Pancreas (tissue), 10 donors: ENCODE results near the gene KLHL14. TPM values are rescaled to one million over a fixed set of nuclear protein-coding genes. Genes with fewer than 3 reads are reported as not detected.
"Not testable (repeated sequence)": the region's sequence is repeated elsewhere in the genome, so short reads cannot be mapped to it uniquely, and the experiment has no call there.

ENCODE experiments used
- ATAC-seq, 4 donors: fragments of 200-7000 bp; cut with Tn5 transposase; one replicate each; pipeline versions ENCODE4 v1.8.0 to v1.9.1; 2020; ENCODE audit warnings: mild to moderate bottlenecking in 4 of 4, moderate library complexity in 4 of 4
- DNase-seq, 6 donors: peaks; one replicate each; pipeline ENCODE4 v3.0.0-alpha.2; 2020
- FAIRE-seq: peaks from 2 replicates; lab custom pipeline; 2012; peaks lifted over from hg19 to GRCh38; lab: Jason Lieb, UNC
- H3K27ac ChIP-seq, 4 donors: fragments of 200-600 bp; sonication (generic); 1 replicate in 3 of 4; 2 replicates in 1 of 4; pipeline versions ENCODE4 v1.5.0 to v1.8.0; 2020
- H3K27me3 ChIP-seq, 4 donors: fragments of 200-600 bp; one replicate each; pipeline ENCODE4 v1.8.0; 2021
- H3K36me3 ChIP-seq, 3 donors: fragments of 200-600 bp; sonication (generic) in 1 of 3; one replicate each; pipeline versions ENCODE4 v1.5.0 to v1.8.0; 2020 to 2021
- H3K4me1 ChIP-seq, 3 donors: fragments of 200-600 bp; one replicate each; pipeline ENCODE4 v1.8.0; 2021
- H3K4me3 ChIP-seq, 4 donors: fragments of 200-600 bp; sonication (generic) in 2 of 4; one replicate each; pipeline versions ENCODE4 v1.5.0 to v1.8.0; 2020 to 2021
- H3K9me3 ChIP-seq, 4 donors: fragments of 200-600 bp; one replicate each; pipeline ENCODE4 v1.8.0; 2021
- CTCF ChIP-seq, 4 donors: fragments of 200-600 bp; sonication (generic) in 3 of 4; IDR thresholded peaks; one replicate each; pipeline versions ENCODE4 v1.5.0 to v1.8.0; 2021; ENCODE audit warnings: antibody characterized with exemption in 4 of 4
- WGBS, 2 donors: extraction: QIAGEN DNeasy Blood & Tissue Kit; methylation state at CpG; one replicate each; pipeline ENCODE4 v1.1.7; 2013; 5-methylcytosine and 5-hydroxymethylcytosine counted together
- intact Hi-C, 3 donors: fragments of 100-400 bp; cut with DNase I; formaldehyde crosslinking; loops; one replicate each; pipeline versions ENCODE4 v1.11.1 to v1.14.2; 2022
- polyA plus RNA-seq, 2 donors: library from polyadenylated mRNA; stranded (reverse); fragments of 200-250 nt; gene quantifications; one replicate each; pipeline ENCODE4 v1.2.3, GENCODE V29; 2013
- total RNA-seq, 6 donors: library from RNA; stranded (reverse); fragmentation: NEBNext Ultra II Directional in 4 of 6; extraction: Animal tissue kit (Norgen Biotek cat#: 25700) in 4 of 6; gene quantifications; one replicate each; pipeline versions ENCODE4 v1.2.1 to v1.2.4, GENCODE V29; 2021 to 2023
- donor health status: healthy with polysubstance abuse.
- donor health status: DM: no; HTN: no; CAD: no; lungs with moderate emphysema.
- donor health status: DM: no; HTN: no; CAD: no.
- donor health status: control.
- donor health status: control.
- donor health status: Bipolar disorder and iron deficiency.
- donor health status: DM: yes; HTN: yes; CAD: no.
- donor health status: DM: no; HTN: no; CAD: no.
- donor health status: DM: no; HTN: no; CAD: no.
- donor health status: DM: yes; HTN: yes; CAD: no.

The KLHL14 gene
- total and polyA plus RNA-seq, 8 donors = 0.06 to 0.21 (median 0.08) TPM; not detected in 3

- DNase-seq (no peak), ATAC-seq (no peak), FAIRE-seq (no peak)
- Histone ChIP-seq H3K36me3 (no peaks in the 10 kb centered on the region), H3K27ac (no peak overlapping the region), H3K9me3 (no peaks in the 10 kb centered on the region), H3K4me1 (no peaks in the 10 kb centered on the region), H3K27me3 (no peaks in the 10 kb centered on the region), H3K4me3 (no peak overlapping the region)
- intact Hi-C loops = no loop called here
- 47 to 49% methylated on average over 2 of the region's 2 CpGs for WGBS, 2 donors
- TF ChIP-seq CTCF (IDR thresholded peaks at IDR 0.05) = no peak
These were observed 111.1 kb downstream of the KLHL14 start for GRCh38 chr18:32661486-32662299.

GRCh38 chr18:32654507-32654906 lies 118.3 kb downstream of the KLHL14 start:
- H3K27ac ChIP-seq, DNase-seq, intact Hi-C loops, H3K4me3 ChIP-seq, ATAC-seq, H3K27me3 ChIP-seq, H3K4me1 ChIP-seq, FAIRE-seq, H3K36me3 ChIP-seq, H3K9me3 ChIP-seq: not testable (repeated sequence)
- WGBS, 2 donors = 73 to 75% methylated on average over 3 of the region's 3 CpGs

GRCh38 chr18:32637659-32638058 lies 135.2 kb downstream of the KLHL14 start:
- ATAC-seq, intact Hi-C loops, H3K4me1 ChIP-seq, H3K36me3 ChIP-seq, H3K4me3 ChIP-seq, H3K9me3 ChIP-seq, DNase-seq, H3K27ac ChIP-seq, FAIRE-seq, H3K27me3 ChIP-seq: not testable (repeated sequence)
- 90 to 91% methylated on average over 1 of the region's 1 CpG for WGBS, 2 donors

GRCh38 chr18:32637226-32637625 lies 135.6 kb downstream of the KLHL14 start:
- DNase-seq (no peak), ATAC-seq (no peak), FAIRE-seq (no peak)
- TF ChIP-seq CTCF (IDR thresholded peaks at IDR 0.05) = no peak
- intact Hi-C loops = no loop called here
- Histone ChIP-seq H3K4me3 (no peak overlapping the region), H3K9me3 (no peaks in the 10 kb centered on the region), H3K27me3 (no peaks in the 10 kb centered on the region), H3K36me3 (no peaks in the 10 kb centered on the region), H3K27ac (no peak overlapping the region), H3K4me1 (no peaks in the 10 kb centered on the region)
- 85 to 88% methylated on average over 2 of the region's 2 CpGs for WGBS, 2 donors

- intact Hi-C loops = no loop called here
- no peak for TF ChIP-seq CTCF (IDR thresholded peaks at IDR 0.05)
- no peak for DNase-seq
- Histone ChIP-seq H3K27ac (no peak overlapping the region), H3K27me3 (no peaks in the 10 kb centered on the region), H3K9me3 (no peaks in the 10 kb centered on the region), H3K4me1 (no peaks in the 10 kb centered on the region), H3K4me3 (no peak overlapping the region), H3K36me3 (no peaks in the 10 kb centered on the region)
- FAIRE-seq = no peak
- no peak for ATAC-seq
- WGBS, 2 donors = 57 to 71% methylated on average over 5 of the region's 5 CpGs
These were observed 137.9 kb downstream of the KLHL14 start for GRCh38 chr18:32634876-32635431.
